Activated CD8-positive, alpha-beta memory T cell treated with anti-CD3 and anti-CD28 coated beads for 4 hours (primary cell): ENCODE measurements around the gene SRD5A1.

Experiments used
- DNase-seq, 2 donors: peaks; one replicate each; pipeline ENCODE4 v3.0.0-alpha.2; 2020; ENCODE audit warnings: low read depth in 2 of 2

Gene SRD5A1

GRCh38 chr5:6684075-6684474, 50.8 kb downstream of the SRD5A1 start:
- no peak for DNase-seq

- no peak for DNase-seq
Measured at GRCh38 chr5:6686501-6686900, 53.3 kb downstream of the SRD5A1 start.

DNA sequence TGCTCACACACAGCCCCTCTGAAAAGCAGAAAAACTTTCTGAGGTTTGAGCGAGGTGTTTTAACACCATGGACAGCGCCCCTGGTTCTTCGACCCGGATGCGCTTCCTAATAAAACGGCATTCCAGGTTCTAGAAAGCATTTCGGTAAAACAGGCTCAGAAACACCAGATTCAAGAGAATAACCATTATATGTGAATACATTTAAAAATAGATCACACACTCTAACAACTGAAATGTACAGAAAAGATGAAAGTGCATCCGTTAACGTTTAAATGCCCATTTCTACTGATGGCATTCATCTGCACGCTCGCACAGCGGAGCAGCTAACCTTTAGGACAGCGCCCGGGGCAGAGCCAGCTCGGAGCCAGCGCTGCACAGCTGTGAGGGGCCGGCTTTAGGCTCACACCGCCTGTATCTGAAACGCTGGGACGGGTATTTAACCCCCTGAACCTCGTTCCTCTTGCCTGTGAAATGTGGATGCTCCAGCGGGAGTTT, 53.7 kb downstream of the SRD5A1 start:
- DNase-seq = no peak

DNA sequence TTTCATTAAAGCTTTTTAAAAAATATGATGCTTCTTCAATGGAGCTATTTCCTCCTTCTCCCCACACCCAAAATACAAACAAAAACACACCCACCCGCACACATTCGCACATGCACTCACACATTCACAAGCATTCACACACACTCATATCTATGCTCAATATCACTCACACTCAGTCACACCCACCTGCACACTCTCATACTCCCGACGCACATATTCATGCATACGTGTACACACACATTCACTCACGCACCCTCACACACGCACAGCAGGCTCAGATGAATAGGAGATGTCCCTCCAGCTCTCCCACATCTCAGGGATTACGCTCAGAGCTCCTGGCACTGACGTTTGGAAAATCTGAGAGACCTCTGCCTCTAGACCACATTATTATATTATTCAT, 54.3 kb downstream of the SRD5A1 start:
- DNase-seq = no peak

DNA sequence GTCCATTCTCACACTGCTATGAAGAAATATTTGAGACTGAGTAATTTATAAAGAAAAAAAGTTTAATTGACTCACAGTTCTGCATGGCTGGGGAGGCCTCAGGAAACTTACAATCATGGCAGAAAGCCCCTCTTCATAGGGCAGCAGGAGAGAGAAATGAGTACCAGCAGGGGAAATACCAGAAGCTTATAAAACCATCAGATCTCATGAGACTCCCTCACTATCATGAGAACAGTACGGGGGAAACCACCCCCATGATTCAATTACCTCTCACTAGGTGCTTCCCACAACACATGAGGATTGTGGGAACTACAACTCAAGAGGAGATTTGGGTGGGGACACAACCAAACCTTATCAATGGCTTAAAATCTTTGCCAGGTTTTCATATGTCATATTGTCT, 59.7 kb downstream of the SRD5A1 start:
- DNase-seq = no peak

GRCh38 chr5:6698696-6699095, 65.5 kb downstream of the SRD5A1 start:
- DNase-seq = no peak

DNA sequence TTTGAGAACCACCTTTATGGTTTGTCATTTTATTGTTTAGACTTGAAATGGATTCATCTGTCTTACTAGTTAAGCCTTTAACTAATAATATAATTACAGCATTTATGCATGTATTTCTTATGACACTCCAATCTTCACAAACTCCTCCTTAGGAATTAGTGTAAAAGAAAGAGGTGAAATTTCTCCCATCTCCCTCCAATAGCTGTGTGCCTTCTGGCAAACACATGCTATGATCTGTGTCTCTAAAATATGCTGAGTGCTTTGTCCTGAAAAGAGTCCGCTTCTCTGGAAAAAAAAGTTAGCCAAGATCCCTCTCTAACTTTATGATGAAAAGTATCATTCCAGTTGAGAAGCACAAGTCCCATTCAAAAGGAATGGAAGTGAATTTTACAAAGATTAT, 66.1 kb downstream of the SRD5A1 start:
- DNase-seq = no peak

DNA sequence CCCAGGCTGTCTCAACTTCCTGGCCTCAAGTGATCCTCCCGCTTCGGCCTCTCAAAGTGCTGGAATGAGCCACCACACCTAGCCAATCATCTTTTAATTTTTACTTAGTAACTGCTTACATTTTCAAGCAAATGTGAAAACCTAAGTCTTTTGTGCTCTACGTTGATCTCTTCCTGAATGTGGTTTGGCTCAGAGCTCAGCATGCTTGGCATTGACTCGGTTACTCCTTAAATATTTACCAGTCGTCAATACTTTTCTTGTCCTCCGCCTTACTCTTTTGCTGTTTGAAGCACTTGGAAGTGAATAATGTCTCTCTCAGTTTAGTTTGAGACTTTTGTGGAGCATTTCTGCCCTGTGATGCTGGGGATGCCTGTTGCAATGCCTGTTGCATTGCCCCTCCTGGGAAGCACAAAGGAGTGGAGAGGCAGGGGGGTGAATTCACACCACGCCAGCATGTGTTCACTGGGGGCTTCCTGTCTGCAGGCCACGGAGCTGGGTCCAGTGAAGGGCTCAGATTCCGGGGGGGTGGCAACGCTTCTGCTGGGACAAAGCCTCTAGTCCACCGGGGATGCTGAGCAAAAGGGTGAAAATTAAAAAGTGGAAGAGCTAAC, 66.9 kb downstream of the SRD5A1 start:
- DNase-seq = no peak

GRCh38 chr5:6700685-6701355, 67.6 kb downstream of the SRD5A1 start:
- DNase-seq = no peak

GRCh38 chr5:6701491-6701890, 68.3 kb downstream of the SRD5A1 start:
- no peak for DNase-seq

DNA sequence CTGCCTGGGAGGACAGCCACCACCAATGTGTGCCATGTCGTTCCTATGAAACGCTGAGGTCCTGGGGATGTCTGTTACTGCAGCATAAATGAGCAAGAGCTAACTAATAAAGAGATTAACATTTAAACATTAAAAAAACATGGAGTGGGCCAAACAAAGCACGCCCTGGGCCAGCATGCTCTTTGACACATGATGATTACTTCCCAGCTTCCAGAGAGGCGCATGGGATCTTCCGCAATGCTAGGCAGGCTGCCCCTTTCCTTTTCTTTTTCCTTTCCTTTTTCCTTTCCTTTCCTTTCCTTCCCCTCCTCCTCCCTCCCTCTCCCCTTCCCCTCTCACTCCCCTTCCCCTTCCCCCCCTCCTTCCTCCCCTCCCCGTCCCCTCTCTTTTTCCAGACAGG, 69.4 kb downstream of the SRD5A1 start:
- DNase-seq = no peak

DNA sequence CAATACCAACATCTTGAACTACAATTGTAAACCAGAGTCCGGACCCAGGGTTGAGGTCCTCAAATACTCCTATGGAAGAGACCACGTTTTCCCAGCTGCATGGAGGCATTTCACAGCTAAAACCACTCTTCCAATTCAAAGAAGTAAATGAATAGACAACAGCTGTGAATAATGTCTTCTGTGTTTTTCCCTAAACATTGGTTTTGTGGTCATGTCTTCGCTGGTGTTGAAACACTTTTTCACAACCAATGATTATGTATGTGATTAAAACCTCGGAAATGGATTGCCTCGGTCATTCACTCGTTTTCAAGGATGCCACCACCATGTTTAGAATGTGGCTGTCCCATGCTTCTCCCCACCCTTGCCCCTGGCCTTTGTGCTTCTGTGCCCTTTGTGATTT, 70.6 kb downstream of the SRD5A1 start:
- no peak for DNase-seq

GRCh38 chr5:6704361-6704851, 71.2 kb downstream of the SRD5A1 start:
- no peak for DNase-seq

- no peak for DNase-seq
Measured at GRCh38 chr5:6705088-6705487, 71.8 kb downstream of the SRD5A1 start.

- DNase-seq = no peak
Measured at GRCh38 chr5:6705959-6706358, 72.7 kb downstream of the SRD5A1 start.

DNA sequence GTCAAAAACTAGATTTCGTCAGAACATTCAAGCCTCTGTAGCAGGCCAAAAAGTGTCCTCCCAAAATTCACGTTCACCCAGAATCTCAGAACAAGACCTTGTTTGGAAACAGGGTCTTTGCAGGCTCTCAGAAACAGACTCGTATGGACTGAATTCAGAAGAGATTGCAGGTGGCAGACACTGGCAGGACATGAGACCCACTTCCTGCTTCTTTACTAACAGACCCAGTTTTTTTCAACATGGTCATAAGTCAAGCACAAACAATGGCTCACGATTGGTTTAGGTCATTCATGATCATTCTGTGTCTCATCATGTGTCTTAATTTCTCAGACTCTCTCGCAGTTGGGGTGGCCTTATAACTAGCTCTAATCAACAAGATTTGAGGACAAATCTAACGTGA, 74.6 kb downstream of the SRD5A1 start:
- no peak for DNase-seq

- DNase-seq = no peak
Measured at GRCh38 chr5:6708814-6709213, 75.6 kb downstream of the SRD5A1 start.

GRCh38 chr5:6710070-6710469, 76.8 kb downstream of the SRD5A1 start:
- DNase-seq = no peak

GRCh38 chr5:6710551-6711318, 77.5 kb downstream of the SRD5A1 start:
- DNase-seq = no peak

DNA sequence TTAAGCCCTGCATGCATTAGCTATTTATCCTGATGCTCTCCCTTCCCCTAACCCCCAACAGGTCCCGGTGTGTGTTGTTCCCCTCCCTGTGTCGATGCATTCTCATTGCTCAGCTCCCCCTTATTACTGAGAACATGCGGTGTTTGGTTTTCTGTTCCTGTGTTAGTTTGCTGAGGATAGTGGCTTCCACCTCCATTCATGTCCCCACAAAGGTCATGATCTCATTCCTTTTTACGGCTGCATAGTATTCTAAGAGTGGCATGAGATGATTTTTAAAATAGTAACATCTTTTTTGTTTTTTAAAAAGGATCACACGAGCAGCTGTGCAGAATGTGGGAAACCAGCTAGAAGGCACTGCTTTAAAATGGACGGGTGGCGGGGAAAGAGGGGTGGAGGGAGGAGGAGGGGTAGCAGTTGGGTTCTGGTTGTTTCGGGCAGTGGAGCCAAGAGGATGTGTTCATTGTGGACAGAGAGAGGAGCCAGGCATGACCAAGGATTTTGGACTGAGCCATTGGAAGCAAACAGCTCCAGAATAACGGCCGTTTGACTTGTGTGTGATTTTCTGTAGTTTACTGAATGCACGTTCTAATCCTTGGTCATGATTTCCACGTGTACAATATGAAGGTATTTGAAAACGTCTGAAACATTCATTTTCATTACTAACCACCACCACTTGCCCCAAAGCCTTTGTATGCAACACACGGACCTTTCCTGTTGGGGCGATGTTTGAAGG, 78.3 kb downstream of the SRD5A1 start:
- DNase-seq = no peak

- peak in 1 of 2 donors; percentile 17 for DNase-seq
Measured at GRCh38 chr5:6712142-6712576, 78.9 kb downstream of the SRD5A1 start.
